ENCODE results near the gene PTPN20.

PTPN20 gene

DNA sequence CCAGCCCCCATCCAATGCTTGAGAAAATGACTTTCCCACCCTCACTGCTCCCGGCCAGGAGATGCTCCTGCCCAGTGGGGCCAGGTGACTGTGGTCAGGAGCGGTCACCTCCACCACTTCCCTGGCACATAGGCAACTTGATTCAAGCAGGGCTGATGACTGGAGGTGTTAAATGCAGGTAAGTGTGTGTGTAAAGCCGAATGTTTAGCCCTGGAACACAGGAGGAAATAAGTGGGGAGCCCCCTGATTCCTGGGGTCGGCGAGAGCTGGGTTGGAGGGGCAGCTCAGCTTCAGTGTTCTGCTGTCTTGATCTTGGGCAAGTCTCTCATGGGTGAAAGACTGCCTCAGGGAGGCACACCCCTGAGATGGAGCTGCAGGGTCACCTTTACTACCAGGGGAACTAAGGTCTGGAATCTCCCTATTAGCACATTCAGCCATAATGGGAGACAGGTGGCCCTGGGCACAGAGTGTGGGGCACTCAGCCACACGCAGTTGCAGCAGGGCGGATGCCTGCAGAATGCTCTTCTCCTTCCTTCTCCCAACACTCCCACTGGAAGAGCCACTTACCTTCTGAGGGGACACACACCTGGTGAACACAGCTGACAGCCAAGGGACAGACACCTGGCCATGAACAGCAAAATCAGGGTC, 124.1 kb downstream of the PTPN20 start:
- DNase-seq (ENCODE audit: low read depth), result no peak

GRCh38 chr10:47035819-47036337, 124.7 kb downstream of the PTPN20 start:
- DNase-seq (ENCODE audit: low read depth), result no peak

GRCh38 chr10:47036771-47037170, 125.5 kb downstream of the PTPN20 start:
- DNase-seq (ENCODE audit: low read depth), result no peak

DNA sequence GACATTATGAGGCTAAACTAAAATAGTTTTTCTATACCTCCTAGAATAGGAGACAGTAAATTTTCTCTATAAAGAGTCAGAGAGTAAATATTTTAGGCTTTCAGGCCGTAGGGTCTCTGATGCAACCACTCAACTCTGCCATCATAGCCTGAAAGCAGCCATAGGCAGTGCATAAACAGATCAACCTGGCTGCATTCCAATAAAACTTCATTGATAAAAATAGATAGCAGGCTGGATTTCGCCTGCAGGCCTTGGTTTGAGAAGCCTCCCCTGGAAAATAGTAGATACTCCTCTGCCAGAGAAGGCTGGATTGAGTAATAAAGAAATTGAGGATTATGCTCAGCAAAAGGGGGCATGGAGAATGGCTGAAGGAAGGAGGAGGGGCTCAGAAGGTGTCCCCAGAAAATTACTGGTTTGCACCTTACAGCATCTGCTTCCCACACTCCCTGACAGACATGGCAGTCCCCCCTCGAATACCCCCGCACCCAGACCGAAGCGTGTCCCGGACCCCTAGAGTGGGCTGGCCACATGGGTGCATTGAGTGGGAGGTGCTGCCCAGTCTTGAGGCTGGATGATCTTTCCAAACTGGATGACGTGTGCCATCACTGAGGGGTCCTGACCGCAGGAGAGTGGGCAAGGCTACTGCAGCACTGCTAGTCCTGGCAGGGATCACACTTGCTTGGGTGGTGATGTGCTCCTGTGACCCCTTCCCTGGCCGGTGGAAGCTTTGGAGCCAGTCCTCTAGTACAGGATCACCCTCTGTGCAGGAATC, 126.6 kb downstream of the PTPN20 start:
- DNase-seq (ENCODE audit: low read depth), result no peak

- no peak for DNase-seq (ENCODE audit: low read depth)
Observed at GRCh38 chr10:47038881-47039561, 127.8 kb downstream of the PTPN20 start.

GRCh38 chr10:47039562-47039913, 128.3 kb downstream of the PTPN20 start:
- no peak for DNase-seq (ENCODE audit: low read depth)

GRCh38 chr10:47040041-47040491, 128.8 kb downstream of the PTPN20 start:
- no peak for DNase-seq (ENCODE audit: low read depth)

- DNase-seq (ENCODE audit: low read depth), result no peak
Observed at GRCh38 chr10:47040681-47041080, 129.5 kb downstream of the PTPN20 start.

- no peak for DNase-seq (ENCODE audit: low read depth)
Observed at GRCh38 chr10:47041396-47042198, 130.4 kb downstream of the PTPN20 start.

DNA sequence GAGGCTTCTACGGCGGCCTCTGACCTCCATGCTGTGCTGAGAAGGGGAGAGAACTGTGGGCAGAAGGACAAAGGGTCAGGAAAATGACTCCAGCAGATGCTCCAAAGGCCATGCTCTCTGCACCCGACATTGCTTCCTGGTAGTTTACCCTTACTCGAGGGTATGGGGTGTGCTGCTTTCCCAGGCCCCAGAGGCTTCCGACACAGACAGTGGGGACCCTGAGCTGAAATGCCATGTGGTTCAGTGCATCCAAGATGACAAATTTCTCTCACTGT, 130.9 kb downstream of the PTPN20 start:
- no peak for DNase-seq (ENCODE audit: low read depth)

- no peak for DNase-seq (ENCODE audit: low read depth)
Observed at GRCh38 chr10:47042780-47043750, 131.8 kb downstream of the PTPN20 start.

- DNase-seq (ENCODE audit: low read depth), result no peak
Observed at GRCh38 chr10:47043928-47044538, 132.8 kb downstream of the PTPN20 start.

DNA sequence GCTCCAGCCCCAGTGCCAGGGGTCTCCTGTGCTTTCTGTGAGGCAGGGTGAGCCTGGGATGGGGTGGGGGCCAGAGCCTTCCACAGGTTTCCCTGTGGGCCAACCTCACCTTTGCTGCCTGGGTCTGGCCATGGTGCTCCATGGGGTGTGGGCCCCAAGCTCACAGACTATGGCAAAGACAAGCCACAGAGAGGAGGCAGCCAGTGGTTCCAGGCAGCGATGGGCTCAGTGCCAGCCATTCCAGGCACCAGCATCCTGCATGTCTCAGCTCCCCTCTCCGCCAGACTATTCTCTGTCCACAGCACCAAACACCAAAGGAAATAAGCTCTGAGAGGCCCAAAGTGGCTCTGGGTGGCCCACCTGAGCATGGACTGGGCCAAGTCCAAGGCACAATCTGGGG, 133.5 kb downstream of the PTPN20 start:
- DNase-seq (ENCODE audit: low read depth), result no peak

GRCh38 chr10:47045331-47045861, 134.2 kb downstream of the PTPN20 start:
- no peak for DNase-seq (ENCODE audit: low read depth)

DNA sequence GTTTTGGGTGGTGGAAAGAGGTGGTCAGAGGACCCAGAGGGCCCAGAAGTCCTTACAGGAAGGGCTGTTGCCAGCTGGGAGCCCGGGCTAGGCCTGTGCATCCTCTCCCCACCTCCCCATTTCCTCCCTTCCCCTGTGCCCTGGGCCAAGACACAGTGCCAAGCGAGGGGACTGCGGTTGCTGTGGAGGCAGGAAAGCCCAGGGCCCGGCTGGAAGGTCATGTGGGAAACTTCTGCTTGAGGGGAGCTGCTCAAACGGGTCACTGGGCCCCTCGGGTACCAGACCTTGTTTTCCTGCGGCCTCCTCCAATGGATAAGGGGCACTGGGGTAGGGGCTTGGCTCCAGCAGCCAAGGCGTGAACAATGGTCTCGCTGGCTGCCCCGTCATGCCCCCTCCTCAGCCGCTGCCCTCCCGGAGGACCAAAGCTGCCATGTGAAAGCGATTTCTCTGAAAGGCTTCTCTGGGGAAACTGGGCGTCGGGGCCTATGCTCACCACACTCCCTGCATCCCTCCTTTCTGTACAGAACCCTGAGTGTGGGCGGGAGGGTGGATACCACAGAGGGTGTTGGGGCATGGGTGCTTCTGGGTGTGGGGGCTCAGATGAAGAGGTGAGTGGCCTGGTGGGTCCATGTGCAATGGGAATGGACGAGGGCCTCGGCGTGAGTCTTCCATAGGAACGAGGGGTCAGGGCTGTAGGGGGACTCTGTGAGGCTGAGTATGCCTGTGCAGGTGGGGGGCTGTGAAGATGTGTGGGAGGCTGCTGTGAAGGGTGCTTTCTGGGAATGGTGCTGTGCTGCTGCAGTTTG, 135.3 kb downstream of the PTPN20 start:
- DNase-seq (ENCODE audit: low read depth), result no peak

GRCh38 chr10:47047127-47047504, 135.9 kb downstream of the PTPN20 start:
- DNase-seq (ENCODE audit: low read depth), result no peak

DNA sequence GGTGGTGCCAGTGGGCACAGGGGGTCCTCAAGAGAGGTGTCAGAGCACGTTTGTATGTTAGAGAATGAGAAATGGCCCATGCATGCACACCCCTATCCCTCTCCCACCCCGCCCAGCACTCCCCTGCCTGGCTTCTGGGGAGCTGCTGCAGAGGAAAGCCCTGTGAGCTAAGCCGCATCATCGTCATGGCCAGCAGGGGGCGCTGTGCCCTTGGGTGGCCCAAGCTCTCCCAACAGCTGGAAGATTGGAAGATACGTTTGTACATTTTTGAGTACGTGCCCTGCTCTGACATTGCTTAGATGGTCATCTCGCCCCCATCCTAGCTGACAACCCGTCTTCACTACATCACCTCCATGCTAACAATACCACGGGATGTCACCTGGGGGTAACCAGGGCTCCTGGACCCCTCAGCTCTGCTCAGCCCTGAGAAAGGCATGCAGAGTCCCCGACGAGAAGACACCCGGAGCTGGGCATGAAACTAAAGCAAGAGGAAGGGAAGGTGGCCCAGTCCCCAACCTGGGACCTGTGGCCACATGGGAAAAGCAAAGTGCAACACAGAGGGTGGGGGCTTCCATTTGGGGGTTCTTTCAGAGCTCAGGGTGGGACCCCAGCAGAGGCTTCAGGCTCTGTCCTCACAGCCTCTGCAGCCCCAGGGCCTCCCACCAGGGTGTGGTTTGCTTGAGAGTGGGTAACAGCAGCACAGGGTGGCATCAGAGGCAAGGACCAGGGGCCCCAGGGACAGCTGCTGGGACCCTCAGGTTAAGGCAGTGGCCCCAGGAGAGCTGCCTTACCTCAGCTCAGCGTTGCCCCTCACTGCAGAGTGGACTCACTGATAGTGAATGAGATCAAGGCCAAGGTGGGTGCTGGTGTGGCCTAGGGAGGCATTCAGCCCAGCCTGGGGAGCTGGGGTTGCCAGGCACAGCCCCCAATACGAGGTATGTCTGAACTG, 136.6 kb downstream of the PTPN20 start:
- DNase-seq (ENCODE audit: low read depth), result peak; percentile 32

DNA sequence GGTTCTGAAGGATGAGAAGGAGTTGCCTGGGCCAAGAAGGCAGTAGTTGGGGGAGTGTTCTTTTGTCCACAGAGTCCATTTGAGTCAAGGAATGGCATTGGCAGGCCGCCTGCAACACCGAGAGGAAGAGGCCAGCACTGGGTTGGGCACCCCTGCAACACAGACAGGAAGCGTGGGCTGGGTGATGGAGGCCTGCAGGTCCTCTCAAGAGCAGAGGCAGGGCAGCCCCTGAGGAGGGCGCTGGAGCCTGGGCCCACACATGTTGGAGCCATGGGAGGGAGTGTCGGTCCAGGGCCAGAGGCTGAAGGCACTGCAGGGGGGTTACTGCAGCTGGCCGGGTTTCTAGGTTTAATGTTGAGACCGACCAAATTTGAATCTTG, 137.3 kb downstream of the PTPN20 start:
- no peak for DNase-seq (ENCODE audit: low read depth)
